ENCODE measurements around the gene ZNF100.
"Not testable (repeated sequence)": the region's sequence is repeated elsewhere in the genome, so short reads cannot be mapped to it uniquely, and the experiment has no call there.

The ZNF100 gene

DNA sequence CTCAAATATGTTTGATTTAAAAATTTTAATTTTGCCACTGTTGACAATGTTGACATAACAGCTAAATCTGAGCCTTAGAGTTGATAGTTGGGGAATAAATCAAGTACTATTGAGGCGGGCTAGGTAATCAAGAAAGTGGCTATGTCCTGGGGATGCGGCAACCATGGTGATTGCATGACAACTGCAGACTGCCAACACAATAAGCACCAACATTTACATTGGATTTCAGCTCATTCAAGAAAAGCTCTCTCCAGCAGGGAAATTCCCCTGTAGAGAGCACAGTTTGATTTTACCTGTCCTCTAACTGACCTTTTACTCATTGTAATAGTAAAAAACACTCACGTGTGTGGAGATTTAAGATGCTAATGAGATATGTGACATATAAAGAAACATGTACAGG, 63.1 kb downstream of the ZNF100 start:
- no peak for DNase-seq (ENCODE audit: low read depth)

DNA sequence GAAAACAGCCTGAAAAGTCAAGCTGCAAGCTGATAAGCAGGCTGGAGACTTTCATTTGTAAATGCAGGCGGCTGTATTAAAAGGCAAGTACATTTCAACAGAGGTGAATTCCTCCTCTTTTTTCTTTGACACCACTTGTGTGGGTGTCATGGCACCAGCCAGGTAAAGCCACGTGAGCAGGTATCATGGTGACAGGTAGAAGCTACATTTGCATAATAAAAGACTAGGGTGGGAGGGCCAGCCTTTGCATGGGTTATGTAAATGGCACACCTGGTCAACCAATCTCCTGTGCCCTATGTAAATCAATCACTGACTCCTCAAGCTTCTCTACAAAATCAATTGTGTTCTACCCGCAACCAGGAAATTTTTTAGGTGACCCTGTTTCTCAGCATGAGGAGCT, 68.2 kb downstream of the ZNF100 start:
- DNase-seq (ENCODE audit: low read depth) = no peak

GRCh38 chr19:21698215-21698614, 69.2 kb downstream of the ZNF100 start:
- DNase-seq (ENCODE audit: low read depth) = no peak

- no peak for DNase-seq (ENCODE audit: low read depth)
Observed at GRCh38 chr19:21697698-21698097, 69.7 kb downstream of the ZNF100 start.

- no peak for DNase-seq (ENCODE audit: low read depth)
Observed at GRCh38 chr19:21694171-21694906, 73.0 kb downstream of the ZNF100 start.

- no peak for DNase-seq (ENCODE audit: low read depth)
Observed at GRCh38 chr19:21693399-21693798, 74.0 kb downstream of the ZNF100 start.

- DNase-seq (ENCODE audit: low read depth) = no peak
Observed at GRCh38 chr19:21691661-21692060, 75.7 kb downstream of the ZNF100 start.

GRCh38 chr19:21688464-21688863, 78.9 kb downstream of the ZNF100 start:
- DNase-seq (ENCODE audit: low read depth) = no peak

DNA sequence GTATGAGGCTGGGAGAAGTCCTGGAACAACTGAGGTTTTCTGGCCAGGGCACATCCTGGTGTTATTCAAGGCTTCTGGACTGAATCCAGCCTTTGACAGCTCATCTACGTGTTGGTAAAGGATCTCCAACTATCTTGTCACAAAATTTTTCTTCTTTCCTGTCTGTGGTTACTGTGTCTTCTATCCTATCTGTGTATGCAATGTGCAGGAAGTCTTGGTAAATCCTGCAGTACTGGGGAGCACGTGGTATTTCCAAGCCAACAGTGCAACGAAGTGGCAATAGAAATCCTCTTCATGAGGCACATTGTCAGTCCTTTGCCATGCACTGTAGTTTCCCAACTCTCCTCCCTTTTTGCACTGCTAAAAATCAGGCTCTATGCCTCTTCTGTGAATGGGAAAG, 86.7 kb downstream of the ZNF100 start:
- DNase-seq (ENCODE audit: low read depth) = no peak

DNA sequence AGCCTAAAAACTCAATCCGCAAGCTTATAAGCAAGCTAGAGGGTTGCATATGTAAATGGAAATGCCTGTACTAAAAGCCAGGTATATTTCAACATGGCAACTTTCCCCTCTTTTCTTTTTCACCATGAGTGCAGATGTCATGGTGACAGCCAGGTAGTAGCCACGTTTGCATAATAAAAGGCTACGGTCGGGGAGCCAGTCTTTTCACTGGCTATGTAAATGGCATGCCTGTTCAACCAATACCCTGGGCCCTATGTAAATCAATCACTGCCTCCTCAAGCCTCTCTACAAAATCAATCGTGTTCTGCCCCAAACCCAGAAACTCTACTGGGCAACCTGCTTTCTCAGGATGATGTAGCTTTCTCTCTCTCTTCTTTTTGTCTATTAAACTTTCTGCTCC, 87.4 kb downstream of the ZNF100 start:
- DNase-seq (ENCODE audit: low read depth) = no peak

DNA sequence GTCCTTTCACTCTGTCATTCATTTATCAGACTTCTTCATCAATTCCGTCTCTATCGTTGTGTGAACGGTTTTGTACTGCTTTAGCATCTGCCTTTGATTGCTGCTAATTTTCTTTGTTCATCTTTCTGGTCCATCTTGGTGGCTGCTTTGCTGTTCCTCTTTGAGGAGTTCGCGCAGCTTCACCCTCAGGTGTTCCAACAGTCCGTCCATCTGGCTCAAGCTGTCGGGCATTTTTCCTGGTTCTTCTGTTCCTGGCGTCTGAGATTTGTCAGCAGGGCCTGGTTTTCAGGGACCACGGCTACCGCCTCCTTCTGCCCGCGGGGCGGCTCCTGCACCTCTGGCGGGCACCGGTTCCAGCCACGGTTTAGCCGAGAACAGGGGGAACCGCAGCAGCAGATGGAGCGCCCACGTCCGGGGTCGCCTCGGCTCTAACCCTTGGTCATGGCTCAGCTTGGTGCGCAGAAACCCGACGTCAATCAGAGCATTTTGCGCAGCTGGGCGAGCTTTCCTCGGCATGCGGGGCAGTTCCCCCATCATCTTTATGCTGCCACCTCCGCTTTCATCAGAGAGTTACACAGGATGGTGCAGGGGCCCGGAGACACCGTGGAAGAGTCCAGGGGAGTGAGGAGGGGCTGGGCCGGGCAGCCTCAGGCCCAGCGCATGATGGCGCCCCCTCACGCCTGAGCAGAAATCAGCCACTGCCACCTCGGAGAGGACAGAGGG, 89.5 kb downstream of the ZNF100 start:
- no peak for DNase-seq (ENCODE audit: low read depth)

- no peak for DNase-seq (ENCODE audit: low read depth)
Observed at GRCh38 chr19:21674454-21674853, 92.9 kb downstream of the ZNF100 start.

GRCh38 chr19:21673479-21673878, 93.9 kb downstream of the ZNF100 start:
- DNase-seq (ENCODE audit: low read depth) = not testable (repeated sequence)
